T47D (cell line): ENCODE data around the gene TMEM260.
"Not testable (repeated sequence)": the region's sequence is repeated elsewhere in the genome, so short reads cannot be mapped to it uniquely, and the experiment has no call there.

Experiments used
- DNase-seq, 2 experiments: peaks; one replicate each; pipeline versions ENCODE4 v3.0.0 to v3.0.0-alpha.2; 2011 to 2012; ENCODE audit warnings: low read depth in 1 of 2, low spot score in 1 of 2
- JUND ChIP-seq: IDR thresholded peaks from 2 replicates; pipeline ENCODE4 v1.6.1; 2012; ENCODE audit warnings: low read depth
- in situ Hi-C: cut with HindIII; loops from 2 replicates; pipeline ENCODE4 v1.10.0; 2016; ENCODE audit warnings: low sequenced_read_pairs, low pct_unique_long_range_greater_than_20kb

The TMEM260 gene

DNA sequence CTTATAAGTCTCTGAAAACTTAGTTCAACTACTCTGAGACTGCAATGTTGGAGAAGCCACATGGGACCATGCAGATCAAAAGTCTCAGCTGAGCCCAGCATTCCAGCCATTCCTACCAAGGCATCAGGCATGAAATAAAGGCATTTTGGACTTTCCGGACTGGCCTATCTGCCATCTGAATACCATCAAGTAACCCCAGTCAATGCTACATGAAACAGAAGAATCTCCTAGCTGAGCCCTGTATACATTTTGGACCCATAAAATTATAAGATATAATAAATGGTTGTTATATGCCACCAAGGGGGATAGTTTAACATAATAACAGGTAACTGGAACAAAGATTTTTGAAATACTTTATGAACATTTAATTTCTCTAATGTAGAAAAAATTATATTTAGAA lies 9.3 kb upstream of the TMEM260 start:
- TF ChIP-seq JUND, result no peak
- DNase-seq, result no peak

DNA sequence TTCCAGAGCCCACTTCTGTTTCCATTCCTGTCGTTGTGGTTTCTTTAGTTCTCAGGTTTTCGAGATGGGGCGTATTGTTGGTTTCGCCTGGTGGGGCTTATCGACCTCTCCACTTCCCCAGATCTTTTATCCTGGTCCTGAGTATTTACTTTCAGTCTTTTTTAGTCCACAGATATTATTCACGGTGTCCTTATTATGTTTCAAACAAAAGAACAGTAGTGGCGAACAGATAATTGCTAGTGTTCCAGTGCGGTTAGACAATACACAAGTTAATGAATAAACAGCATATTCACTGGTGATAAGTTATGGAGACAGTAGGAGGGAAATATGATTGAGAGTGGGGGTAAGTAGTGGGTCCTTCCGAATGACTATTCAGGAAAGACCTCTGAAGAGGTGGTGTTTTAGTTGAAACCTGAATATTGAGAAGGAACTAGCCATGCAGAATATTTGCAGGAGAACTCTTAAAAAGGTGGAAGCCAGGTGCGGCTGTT lies 668 bp downstream of the TMEM260 start:
- DNase-seq, result no peak
- TF ChIP-seq JUND, result no peak
- in situ Hi-C loops, result no loop called here

More for the DNA sequence above, 9.3 kb upstream of the TMEM260 start:
- in situ Hi-C loops, result no loop called here

DNA sequence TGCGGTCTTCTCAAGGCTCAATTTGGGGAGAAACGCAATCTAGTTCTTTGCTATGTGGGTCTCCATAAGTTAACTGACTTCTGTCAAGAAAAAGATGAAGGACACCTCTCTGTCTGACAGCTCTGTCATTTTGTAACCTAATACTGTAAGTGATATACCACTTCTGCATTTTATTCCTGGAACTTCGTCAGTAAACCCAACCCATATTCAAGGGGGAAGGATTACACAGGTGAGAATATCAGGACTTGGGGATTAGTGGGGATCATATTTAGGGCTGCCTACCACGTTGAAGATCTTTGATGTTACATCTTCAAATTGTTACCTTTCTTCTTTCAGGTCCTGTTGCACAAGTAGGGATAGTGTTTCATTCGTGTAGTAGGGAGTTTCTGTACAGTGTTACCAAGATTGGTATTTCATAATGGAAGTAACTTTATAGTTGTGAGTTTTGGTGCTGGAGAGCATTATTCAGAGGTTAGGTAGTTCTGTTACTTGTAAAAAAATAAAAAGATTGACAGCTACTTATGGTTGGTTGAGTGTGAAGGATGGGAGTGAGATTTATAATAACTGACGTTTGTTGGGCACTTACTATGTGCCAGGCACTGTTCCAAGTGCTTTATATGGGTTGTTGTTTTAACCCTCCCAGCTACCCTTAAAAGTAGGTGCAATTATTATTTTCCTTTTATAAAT lies 1.6 kb downstream of the TMEM260 start:
- no peak for DNase-seq
- TF ChIP-seq JUND, result no peak
- in situ Hi-C loops, result no loop called here

DNA sequence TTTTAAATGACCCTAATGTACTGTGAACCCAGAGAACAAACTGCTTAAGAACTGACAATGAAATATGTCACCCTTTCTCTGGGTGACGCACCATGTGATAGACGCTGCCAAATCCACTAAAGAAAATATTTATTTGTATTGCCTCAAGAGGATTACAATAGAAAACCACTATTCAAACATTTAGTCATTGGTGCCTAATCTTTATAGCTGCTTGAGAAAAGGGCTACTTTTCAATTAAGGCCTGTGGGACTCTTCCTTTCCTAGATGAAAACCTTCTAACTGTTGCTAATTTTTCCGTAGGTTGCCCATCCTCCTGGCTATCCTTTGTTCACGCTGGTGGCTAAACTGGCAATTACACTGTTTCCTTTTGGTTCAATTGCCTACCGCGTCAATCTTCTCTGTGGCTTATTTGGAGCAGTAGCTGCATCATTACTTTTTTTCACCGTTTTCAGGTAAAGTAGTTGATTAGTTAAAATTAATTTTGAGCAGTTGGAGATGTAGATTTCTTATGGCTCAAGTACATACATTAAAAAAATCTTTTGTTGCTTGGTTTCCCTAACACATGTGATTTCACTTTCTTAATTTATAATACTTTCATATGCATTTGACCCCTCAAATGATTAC lies 6.0 kb downstream of the TMEM260 start:
- peak in 1 of 2 experiments; percentile 48 for DNase-seq
- no peak for TF ChIP-seq JUND
- in situ Hi-C loops, result no loop called here

DNA sequence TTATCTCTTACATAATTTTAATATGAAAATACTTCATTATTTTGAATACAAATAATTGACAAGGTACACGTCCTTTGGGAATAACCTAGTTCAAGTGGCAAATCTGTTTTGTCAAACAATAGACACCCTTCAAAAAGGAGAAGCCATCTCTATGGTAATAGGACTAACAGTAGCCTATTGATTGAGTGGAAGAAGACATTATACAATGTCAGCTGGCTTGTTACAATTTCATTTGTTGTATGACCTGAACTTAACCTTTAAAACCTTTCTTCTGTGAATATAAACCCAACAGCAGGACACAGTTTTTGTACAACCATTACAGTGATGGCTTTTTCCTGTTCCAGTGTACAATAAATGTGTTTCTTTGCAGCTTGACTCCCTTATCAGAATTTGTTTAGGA lies 8.1 kb downstream of the TMEM260 start:
- DNase-seq, result no peak
- in situ Hi-C loops, result no loop called here
- no peak for TF ChIP-seq JUND

DNA sequence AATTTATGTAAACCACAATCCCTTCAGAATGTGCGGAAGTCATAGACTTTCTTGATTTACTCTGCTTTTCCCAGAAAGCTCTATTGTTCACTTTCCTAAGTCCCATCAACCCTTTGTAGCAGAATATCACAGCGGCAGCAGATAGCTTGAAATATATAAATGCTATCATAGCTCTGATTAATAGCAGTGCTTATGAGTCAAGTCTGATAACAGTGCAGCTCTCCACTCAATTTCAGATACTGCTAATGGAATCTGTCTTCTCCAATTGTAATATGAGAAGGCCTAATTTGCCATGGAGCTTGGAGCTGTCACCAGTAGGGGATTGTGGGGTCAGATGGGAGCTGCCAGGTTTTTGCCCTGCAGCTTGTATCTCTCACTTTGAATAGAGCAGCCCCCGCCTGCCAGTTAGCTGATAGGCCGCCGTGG lies 10.9 kb downstream of the TMEM260 start:
- no peak for TF ChIP-seq JUND
- in situ Hi-C loops, result no loop called here
- DNase-seq, result no peak

DNA sequence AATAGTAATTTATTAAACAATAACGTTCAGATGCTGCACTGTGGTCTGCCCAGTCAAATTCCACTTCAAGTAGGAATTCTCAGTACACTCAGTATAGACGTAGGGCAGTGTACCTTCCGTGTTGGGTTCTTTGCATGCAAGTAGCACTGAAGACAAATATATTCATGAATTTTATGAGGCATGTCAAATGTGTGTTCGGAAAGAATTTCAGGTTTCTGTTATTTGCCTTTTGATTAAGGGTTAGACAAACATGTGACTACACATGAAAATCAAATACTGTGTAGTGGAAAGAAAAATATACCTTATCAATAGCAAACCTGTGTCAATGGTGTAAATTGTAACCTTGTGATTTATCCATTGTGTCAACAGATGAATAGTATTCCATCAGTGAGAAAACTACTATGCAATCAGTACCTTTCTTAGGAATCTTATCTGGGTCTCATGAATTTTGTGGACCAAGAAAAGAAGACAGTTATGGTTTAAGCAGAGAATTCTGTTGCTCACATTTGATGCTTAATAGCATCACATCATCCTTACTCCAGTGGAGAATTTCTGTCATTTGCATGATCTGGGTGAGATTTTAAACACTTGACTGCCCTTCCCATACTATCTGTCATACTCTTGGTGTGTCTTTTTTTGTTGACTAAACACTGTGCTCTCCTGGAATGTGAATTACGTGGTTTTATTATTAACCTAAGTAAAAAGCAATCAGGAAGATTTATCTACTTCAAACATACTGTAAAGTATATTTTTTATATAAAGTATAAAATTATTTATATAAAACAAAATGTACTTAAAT lies 13.3 kb downstream of the TMEM260 start:
- no peak for TF ChIP-seq JUND
- DNase-seq, result no peak
- in situ Hi-C loops, result no loop called here

DNA sequence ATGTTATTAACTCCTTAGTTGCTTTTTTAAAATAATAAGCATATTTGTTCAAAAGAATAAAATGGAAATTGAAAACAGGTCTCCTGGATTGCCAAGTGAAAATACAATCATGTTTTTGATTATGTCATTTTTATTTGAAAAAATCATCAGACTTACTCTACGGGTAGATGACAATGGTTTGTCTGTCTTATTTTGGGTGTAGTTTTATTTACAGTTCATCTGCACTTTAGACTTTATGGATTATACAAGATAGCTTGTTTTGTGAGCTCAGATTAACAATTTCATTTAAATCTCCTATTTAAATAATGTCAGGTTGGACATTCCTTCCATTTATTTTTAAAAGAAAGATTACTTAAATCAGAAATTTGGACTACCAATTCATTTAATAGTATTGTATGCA lies 14.8 kb downstream of the TMEM260 start:
- in situ Hi-C loops, result no loop called here
- DNase-seq, result no peak
- TF ChIP-seq JUND, result no peak

DNA sequence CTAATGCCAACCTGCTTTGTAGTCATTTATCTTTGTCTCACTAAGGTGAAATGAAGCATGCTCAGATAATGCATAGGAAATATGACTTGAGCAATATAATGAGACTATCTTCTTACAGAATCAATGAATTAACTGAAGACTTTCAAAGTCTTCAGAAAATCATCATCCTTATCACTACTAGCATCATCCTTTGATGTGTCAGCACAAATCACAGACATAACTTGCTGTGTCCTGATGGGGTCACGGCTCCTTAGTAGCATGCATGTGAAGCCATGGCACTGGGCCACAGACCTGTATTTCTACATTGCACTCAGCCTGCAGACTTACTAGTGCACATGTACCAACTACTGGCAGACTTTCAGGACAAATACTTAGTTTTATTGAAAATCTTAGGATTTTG lies 18.9 kb downstream of the TMEM260 start:
- in situ Hi-C loops, result no loop called here
- no peak for TF ChIP-seq JUND

DNA sequence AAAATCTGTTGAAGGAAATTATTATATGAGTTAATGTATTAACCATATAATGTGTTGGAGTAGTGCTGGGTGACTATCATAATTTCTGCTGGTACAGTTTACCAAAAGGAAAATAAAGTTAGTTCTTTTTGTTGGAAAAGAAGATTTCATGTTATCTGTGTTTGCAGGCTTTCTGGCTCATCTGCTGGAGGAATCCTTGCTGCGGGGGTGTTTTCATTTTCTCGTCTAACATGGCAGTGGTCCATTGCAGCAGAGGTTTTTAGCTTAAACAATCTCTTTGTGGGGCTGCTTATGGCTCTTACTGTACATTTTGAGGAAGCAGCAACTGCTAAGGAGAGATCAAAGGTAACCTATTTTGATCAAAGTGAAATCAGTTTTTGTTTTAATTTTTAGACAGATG lies 24.1 kb downstream of the TMEM260 start:
- no peak for DNase-seq
- in situ Hi-C loops, result no loop called here
- TF ChIP-seq JUND, result no peak

More for the DNA sequence above, 18.9 kb downstream of the TMEM260 start:
- no peak for DNase-seq

DNA sequence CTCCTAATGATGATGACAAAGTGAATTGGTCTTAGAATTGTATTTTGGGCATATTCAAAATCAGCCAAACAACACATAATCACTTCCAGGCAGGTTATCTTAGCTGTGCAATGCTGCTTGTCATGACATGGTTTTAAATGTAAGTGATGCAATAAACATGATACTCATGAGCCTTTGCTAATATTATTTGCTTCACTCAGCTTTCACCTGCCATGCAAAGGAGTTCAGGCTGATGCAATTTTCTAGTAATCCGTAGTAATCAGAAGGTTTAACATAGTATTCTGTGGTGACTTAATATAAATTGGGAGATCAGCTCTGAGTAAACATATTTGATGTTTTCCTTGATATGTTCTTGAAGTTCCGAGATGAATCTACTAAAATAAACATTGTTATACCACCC lies 29.1 kb downstream of the TMEM260 start:
- no peak for TF ChIP-seq JUND
- in situ Hi-C loops, result no loop called here
- DNase-seq, result peak in 1 of 2 experiments; percentile 15

DNA sequence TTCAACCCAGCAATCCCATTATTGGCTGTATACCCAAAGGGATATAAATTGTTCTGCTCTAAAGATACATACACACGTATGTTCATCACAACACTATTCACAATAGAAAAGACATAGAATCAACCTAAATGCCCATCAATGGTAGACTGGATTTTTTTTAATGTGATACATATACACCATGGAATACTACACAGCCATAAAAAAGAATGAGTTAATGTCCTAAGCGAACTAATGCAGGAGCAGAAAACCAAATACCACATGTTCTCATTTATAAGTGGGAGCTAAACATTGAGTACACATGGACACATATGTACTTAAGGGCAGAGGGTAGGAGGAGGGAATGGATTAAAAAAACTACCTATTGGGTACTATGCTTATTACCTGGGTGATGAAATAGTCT lies 32.1 kb downstream of the TMEM260 start:
- DNase-seq, in situ Hi-C loops: not testable (repeated sequence)

DNA sequence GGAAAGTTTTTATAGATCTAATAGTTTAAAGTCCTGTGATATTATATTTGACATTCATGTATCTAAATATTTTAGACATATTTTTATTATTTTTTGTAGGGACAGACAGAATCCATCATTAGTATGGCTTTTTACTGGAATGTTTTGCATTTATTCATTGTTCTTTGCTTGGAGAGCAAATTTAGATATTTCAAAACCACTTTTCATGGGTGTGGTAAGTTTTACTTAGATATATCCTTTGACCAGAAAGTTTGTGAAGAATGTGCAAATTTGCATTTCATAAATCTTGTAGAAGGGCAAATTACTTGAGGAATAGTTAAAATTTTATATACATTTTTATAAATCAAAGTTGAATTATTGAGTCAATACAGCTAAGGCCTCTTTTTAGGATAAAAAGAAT lies 37.5 kb downstream of the TMEM260 start:
- DNase-seq, result no peak
- in situ Hi-C loops, result no loop called here
- TF ChIP-seq JUND, result no peak
